Heart left ventricle (tissue), 13 donors: ENCODE results near the gene MMP17.

Experiments
- POLR2A ChIP-seq, 2 donors: fragments of 450-650 bp; IDR thresholded peaks; one replicate each; pipeline ENCODE4 v1.6.1; 2017; ENCODE audit warnings: antibody characterized with exemption in 2 of 2, mild to moderate bottlenecking in 2 of 2, moderate library complexity in 2 of 2
- TF ChIP-seq, protein P1 (sequence below), 12 donors: fragments of 200-600 bp; sonication (generic) in 4 of 12; IDR thresholded peaks; one replicate each; pipeline versions ENCODE4 v1.5.0 to v1.8.0; 2018 to 2022; ENCODE audit warnings: antibody characterized with exemption in 12 of 12, mild to moderate bottlenecking in 5 of 12
- donor health status: ischemic (EF 13 %, LVEDD 7.1; RV severe dilation, severe dysfunction).
- donor health status: DM: no; HTN: yes; CAD: no.
- donor health status: DM: no; HTN: no; CAD: no.
- donor health status: ischemic (EF 25% LVEDD 6.9; RV normal size, moderate dysfunction).
- donor health status: ischemic (EF 25% LVEDD 5.7; RV mildly dilated, moderate dysfunction).
- donor health status: ischemic (EF 35%, LVEDD 5.7; RV mildly dilated, moderate dysfunction).
- donor health status: nonischemic (EF 11% LVEDD 7.7; RV severe dilation, severe dysfunction).
- donor health status: DM: yes; HTN: yes; CAD: no.
- donor health status: PGD.
- donor health status: ischemic (EF 29% LVEDD 5.4; RV normal size, mild dysfunction).
- donor health status: nonischemic (EF 23%, LVEDD 6.1; RV moderate dilation, normal function).

GRCh38 chr12:131862600-131862993, 34.4 kb downstream of the MMP17 start:
- TF ChIP-seq, protein P1, sequence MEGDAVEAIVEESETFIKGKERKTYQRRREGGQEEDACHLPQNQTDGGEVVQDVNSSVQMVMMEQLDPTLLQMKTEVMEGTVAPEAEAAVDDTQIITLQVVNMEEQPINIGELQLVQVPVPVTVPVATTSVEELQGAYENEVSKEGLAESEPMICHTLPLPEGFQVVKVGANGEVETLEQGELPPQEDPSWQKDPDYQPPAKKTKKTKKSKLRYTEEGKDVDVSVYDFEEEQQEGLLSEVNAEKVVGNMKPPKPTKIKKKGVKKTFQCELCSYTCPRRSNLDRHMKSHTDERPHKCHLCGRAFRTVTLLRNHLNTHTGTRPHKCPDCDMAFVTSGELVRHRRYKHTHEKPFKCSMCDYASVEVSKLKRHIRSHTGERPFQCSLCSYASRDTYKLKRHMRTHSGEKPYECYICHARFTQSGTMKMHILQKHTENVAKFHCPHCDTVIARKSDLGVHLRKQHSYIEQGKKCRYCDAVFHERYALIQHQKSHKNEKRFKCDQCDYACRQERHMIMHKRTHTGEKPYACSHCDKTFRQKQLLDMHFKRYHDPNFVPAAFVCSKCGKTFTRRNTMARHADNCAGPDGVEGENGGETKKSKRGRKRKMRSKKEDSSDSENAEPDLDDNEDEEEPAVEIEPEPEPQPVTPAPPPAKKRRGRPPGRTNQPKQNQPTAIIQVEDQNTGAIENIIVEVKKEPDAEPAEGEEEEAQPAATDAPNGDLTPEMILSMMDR (IDR thresholded peaks at IDR 0.05) = no peak
- no peak for TF ChIP-seq POLR2A (IDR thresholded peaks at IDR 0.05)
